Erythroblast (primary cell): ENCODE results near the gene SMOC2.

Experiments
- GATA1 ChIP-seq: IDR thresholded peaks from 2 replicates; pipeline ENCODE4 v1.6.1; 2011; ENCODE audit warnings: low read depth, mild to moderate bottlenecking, control low read depth, low read length, moderate library complexity
- POLR2A ChIP-seq: IDR thresholded peaks from 2 replicates; pipeline ENCODE4 v1.6.1; 2011; ENCODE audit warnings: mild to moderate bottlenecking, low read length

DNA sequence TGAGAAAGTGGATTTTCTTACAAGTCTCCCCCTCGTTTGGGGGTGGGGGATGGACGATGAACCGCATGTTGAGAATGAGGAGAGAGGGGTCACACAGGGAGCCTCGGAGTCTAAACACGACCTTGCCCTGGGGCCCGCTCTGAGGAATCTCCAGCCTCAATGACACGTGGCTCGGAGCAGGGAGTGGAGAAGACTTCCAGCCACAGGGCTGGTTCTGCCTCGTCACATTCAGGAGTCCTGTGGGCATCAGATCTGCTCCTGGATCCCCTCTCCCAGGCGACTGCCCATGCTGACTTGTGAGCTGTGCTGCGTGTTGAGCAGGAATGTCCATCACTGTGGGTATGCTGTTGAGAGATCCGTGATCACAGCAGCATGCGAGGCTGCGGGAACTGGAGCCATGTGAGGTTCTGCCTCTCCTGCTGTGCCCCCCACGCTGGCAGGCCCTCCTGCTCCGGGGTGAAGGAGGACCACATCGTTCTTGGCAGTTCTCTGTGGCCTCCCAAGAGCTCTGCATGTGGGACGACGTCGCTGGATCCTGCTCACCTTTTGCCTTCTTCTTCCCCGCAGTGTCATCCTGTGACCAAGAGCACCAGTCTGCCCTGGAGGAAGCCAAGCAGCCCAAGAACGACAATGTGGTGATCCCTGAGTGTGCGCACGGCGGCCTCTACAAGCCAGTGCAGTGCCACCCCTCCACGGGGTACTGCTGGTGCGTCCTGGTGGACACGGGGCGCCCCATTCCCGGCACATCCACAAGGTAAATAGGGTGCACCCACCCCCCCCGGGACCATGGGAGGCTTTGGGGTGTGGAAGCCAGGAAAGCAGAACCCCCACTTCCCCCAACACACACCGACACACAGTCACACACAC, 157.5 kb downstream of the SMOC2 start:
- no peak for TF ChIP-seq POLR2A
- TF ChIP-seq GATA1, result no peak
